ENCODE measurements around the gene KDM3B.
"Not testable (repeated sequence)": the region's sequence is repeated elsewhere in the genome, so short reads cannot be mapped to it uniquely, and the experiment has no call there.

Gene KDM3B, protein sequence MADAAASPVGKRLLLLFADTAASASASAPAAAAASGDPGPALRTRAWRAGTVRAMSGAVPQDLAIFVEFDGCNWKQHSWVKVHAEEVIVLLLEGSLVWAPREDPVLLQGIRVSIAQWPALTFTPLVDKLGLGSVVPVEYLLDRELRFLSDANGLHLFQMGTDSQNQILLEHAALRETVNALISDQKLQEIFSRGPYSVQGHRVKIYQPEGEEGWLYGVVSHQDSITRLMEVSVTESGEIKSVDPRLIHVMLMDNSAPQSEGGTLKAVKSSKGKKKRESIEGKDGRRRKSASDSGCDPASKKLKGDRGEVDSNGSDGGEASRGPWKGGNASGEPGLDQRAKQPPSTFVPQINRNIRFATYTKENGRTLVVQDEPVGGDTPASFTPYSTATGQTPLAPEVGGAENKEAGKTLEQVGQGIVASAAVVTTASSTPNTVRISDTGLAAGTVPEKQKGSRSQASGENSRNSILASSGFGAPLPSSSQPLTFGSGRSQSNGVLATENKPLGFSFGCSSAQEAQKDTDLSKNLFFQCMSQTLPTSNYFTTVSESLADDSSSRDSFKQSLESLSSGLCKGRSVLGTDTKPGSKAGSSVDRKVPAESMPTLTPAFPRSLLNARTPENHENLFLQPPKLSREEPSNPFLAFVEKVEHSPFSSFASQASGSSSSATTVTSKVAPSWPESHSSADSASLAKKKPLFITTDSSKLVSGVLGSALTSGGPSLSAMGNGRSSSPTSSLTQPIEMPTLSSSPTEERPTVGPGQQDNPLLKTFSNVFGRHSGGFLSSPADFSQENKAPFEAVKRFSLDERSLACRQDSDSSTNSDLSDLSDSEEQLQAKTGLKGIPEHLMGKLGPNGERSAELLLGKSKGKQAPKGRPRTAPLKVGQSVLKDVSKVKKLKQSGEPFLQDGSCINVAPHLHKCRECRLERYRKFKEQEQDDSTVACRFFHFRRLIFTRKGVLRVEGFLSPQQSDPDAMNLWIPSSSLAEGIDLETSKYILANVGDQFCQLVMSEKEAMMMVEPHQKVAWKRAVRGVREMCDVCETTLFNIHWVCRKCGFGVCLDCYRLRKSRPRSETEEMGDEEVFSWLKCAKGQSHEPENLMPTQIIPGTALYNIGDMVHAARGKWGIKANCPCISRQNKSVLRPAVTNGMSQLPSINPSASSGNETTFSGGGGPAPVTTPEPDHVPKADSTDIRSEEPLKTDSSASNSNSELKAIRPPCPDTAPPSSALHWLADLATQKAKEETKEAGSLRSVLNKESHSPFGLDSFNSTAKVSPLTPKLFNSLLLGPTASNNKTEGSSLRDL (N-terminal part only)

GRCh38 chr5:138352071-138352721 lies at the start of gene KDM3B:
TSS of gene KDM3B (plus strand) at chr5:138352685. CDS start at chr5:138352796, 111 bp downstream.
- DNase-seq: peak; percentile 98

DNA sequence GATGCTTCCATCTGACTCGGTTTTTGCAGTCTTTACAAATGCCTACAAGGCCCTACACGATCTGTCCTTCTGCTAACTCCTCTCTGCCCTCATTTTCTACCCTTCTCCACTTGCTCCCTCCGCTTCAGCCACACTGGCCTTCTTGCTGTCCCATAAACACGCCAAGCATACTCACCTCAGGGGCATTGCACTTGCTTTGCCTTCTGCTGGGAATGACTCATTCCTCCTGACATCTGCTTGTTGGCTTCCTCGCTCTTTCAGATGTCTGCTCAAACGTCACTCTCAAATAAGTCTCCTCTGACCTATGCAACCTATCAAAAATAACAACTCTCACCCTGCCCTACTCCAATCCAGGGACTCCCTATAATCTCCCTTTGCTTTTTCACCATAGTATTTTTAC lies 49.1 kb upstream of the KDM3B start:
- DNase-seq: no peak

DNA sequence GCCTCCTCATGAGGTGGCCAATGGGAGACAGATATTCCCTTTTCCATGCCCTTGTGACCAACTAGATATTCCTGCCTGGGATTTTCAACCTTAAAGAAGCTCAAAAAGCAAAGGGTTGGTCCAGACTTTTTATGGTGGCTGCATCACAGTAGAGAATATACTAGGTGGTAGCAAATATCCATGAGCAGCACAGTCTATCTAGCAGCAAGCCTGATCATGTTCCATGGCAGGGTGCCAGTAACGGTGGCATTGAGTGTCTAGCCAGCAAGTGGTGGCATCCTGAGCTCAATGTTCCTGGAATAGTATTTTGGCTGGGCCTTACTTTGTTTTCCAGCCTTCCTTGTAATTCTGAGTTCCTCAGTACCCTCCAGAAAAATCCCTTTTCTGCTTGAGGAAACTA lies 46.7 kb upstream of the KDM3B start:
- DNase-seq: no peak

- DNase-seq: no peak
Observed at GRCh38 chr5:138315751-138316278, 36.7 kb upstream of the KDM3B start.

- DNase-seq: no peak
Observed at GRCh38 chr5:138316355-138316754, 36.1 kb upstream of the KDM3B start.

GRCh38 chr5:138318211-138318610 lies 34.3 kb upstream of the KDM3B start:
- DNase-seq: not testable (repeated sequence)

GRCh38 chr5:138330813-138331448 lies 21.6 kb upstream of the KDM3B start:
- no peak for DNase-seq

DNA sequence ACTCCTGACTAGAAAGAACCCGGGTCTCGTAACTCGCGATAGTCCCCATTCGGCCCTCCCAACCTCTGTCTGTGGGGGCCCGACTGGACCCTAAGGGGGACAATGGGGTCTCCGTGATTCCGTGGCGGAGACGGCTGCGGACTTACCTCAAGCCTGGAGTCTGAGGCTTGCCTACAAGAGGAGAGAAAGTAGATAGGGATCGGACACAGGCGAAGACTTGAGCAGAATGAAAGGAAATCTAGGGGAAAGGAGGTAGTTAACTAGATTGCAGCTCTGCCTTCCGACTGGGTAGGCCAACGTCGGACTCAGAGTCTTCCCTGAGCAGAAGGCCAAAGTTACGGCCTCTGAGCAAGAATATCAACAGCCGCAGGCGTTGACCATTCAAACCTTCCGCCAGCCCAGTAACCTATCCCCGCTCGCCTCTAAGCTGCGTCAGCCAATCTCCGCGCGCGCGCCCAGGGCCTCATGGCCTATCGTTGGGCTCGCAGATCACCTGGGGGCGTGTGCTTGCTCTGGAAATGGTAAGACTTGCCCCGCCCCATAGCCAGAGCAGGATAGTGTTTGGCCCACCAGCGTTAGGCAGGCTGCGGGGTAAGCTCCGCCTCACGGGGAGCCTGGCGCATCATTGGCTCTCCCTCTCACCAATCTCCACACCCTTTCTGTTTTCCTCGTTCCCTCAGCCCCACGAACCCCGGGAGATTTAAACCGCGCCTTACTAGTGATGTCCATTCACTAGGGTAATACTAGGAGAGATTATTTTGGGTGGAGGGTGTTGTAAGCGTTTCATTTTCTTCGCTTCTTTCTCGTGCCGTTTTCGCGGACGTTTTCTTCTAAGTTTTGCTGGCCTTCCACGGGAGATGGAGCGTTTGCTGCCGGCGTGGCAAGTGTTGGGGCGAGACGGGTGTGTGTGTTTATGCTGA lies 20.8 kb upstream of the KDM3B start, which contains the start of gene CDC25C:
Gene CDC25C (minus strand): TSS at position 356 of the 920 bp plus-strand sequence. CDS start 624 bp downstream, outside the sequence.
- peak; percentile 95 for DNase-seq

GRCh38 chr5:138334867-138335447 lies 17.5 kb upstream of the KDM3B start:
- DNase-seq: no peak

DNA sequence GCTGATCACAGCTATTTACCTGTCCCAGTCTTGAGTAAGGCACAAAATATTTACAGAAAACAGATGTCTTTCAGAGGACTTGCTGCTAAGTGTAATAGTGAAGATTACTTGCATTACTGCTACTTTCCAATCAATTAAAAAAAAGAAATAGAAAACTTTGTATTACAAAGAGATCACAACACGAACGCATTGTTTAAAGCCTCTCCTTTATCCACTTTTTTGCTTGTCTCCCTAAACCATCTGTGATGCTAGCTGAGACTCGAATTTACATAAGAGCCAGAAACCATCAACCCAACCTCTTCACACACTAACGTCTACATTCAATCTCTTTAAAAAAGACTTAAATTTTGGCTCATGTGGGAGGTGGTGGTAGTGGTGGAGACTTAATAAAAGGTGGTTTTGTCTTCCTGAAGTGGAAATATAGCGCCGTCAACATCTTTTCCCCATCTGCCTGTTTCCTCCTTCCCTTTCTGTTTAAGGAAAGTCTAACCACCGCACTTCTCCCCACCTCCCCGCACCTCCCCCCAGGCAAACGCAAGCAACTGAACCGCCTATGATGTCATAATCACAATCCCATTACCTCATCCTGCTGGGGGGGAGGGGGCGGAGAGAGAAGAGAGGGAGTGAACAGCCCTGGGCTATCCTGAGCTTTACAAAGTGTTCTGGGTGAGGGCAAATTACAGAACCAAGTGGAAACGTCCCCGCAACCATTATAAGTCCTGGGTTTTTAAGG lies 15.4 kb upstream of the KDM3B start:
- no peak for DNase-seq

- DNase-seq: peak; percentile 96
Observed at GRCh38 chr5:138337685-138338410, 14.6 kb upstream of the KDM3B start, which contains the start of gene FAM53C. TSS of gene FAM53C (plus strand) at chr5:138338266. CDS start at chr5:138341336, 3,070 bp downstream.

DNA sequence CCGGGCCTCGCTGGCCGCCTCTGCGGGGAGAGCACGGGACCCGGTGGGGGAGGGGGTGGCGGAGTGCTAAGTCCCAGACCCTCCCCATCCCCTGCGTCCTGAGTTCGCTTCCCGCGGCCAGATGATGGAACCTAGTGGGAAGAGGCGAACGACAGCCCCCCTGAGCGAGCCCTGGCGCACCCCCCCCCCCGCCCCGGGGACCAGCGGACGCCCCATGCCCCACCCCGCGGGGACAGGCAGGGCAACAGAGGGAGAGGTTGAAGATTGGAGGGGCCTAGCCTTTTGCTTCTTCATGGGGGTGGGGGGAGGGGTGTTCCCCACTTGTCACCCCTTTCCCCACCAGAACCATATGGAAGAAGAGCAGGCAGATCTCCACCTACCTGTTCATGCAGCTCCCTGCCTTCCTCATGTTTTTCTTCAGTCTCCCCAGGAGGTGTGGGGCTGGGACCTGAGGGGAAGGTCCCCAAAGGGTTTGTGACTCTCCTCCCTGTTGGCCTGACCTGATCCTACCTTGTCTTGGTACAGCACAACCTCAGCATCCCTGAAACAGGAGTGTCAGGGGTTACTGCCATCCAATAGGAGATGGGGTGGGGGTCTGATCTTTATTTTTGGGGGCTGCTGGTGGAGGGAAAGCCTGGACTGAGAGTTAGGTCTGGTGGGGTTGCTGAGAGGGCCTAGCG lies 13.9 kb upstream of the KDM3B start:
- DNase-seq: no peak

GRCh38 chr5:138339091-138339456 lies 13.4 kb upstream of the KDM3B start:
- DNase-seq: no peak

GRCh38 chr5:138339464-138339863 lies 13.0 kb upstream of the KDM3B start:
- DNase-seq: no peak

DNA sequence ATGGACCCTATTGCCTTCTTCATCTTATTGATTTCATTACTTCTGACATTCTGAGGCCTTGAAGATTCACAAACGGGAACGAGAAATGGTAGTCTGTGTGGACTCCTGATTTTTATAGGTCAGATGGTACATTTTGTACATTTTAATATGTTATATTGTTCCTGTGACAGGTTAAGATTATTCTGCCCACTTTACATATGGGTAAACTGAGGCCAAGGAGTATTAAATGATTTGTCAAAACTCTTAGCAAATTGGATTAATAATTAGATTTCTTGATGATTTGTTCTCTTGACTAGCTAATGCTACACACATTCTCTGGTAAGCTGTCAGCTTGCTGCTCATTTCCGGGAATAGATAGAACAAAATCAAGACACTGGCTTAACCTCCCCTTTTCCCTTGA lies 12.5 kb upstream of the KDM3B start:
- DNase-seq: no peak

GRCh38 chr5:138344887-138345622 lies 7.4 kb upstream of the KDM3B start:
- no peak for DNase-seq

GRCh38 chr5:138346889-138347288 lies 5.6 kb upstream of the KDM3B start:
- no peak for DNase-seq

Data from activated CD4-positive, CD25-positive, alpha-beta regulatory T cell treated with anti-CD3 and anti-CD28 coated beads, Interleukin-2, amount 50 U/mL, for 72 hours (primary cell).